ENCODE measurements around the gene SLC35G6.
"Not testable (repeated sequence)": the region's sequence is repeated elsewhere in the genome, so short reads cannot be mapped to it uniquely, and the experiment has no call there.

SLC35G6 gene

DNA sequence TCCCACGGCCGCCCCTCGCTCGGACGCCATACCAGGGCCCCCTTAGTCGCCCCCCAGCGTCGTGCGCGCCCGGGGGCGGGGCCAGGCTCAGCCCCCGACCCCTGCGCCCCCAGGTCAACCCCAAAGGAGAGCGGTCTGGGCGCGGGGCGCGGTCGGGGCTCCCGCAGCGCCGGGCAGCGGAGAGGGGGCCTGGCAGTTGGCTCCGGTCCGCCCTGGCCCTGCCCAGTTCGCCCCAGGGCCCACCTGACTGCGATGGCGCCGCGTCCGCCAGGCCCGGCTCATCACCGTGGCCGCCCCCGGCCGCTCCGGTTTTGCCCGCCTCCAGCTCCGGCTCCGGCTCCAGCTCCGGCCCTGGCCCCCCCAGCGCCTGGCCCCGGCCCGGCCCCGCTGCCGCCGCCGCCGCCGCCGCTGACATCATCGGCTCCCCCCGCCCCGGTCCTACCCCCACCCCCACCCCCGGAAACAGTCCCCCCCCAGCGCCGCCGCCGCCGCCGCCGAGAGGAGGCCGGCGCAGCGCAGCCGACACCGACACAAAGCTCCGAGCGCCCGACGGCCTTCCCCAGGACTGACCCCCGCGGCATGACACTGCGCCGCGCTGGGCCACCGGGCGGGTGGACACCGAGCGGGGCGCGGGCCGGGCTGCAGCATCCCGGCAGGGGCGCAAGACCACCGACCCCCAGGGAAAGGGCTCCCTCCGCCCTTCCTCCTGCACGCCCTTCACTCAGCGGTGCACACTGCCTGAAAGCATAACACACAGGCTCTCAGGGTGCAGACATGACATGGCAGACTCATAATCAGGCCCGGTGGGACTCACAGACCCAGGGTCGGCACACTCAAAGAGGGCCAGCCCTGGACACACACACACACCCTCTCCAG is 1.8 kb upstream of the SLC35G6 start, which contains the start of gene ZBTB4:
ZBTB4 (minus strand) TSS at position 419 of the 876 bp plus-strand sequence. CDS start 12,830 bp downstream, outside the sequence.
- DNase-seq: peak; percentile 50

DNA sequence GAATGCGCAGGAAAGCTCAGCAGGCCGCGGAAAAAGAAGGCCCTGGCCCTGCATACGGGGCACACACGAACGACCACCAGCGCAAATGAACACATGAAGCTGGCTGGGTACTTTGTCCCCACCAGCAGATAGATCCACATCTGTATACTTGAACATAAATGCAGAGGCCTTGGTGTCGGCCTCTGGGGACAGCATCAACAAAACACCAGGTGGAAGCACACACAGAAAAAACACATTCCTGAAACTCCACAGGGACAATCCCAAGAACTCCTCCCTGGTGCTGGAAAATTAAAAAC is 1.2 kb upstream of the SLC35G6 start:
- no peak for DNase-seq

DNA sequence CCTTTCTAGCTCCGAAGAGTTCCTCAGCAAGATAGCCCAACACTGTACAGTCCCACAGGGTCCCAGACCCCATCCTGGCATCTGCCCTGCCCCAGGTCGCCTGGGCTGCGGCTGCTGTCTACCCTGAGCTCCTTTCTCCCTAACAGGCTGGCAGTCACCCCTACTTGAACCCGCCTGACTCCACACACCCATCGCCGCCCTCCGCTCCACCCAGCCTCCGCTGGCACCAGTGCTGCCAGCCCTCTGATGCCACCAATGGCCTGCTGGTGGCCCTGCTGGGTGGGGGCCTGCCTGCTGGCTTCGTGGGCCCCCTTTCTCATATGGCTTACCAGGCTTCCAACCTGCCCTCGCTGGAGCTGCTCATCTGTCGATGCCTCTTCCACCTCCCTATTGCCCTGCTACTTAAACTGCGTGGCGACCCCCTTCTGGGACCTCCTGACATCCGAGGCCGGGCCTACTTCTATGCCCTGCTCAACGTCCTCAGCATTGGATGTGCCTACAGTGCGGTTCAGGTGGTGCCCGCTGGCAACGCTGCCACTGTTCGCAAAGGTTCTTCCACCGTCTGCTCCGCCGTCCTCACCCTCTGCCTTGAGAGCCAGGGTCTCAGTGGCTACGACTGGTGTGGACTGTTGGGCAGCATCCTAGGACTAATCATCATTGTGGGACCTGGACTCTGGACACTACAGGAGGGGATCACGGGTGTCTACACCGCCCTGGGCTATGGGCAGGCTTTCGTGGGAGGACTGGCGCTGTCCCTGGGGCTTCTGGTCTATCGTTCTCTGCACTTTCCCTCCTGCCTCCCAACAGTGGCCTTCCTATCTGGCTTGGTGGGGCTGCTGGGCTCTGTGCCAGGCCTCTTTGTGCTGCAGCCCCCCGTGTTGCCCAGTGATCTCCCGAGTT is 846 bp downstream of the SLC35G6 start:
- not testable (repeated sequence) for DNase-seq

DNA sequence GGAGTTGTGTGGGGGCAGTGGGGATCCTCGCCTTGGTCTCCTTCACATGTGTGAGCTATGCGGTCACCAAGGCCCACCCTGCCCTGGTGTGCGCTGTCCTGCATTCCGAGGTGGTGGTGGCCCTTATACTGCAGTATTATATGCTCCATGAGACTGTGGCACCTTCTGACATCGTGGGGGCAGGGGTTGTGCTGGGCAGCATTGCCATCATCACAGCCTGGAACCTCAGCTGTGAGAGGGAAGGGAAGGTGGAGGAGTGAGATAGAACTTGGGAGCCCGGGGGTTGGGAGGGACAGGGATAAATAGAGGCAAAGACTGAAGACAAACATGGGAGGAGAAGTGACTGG is 1.5 kb downstream of the SLC35G6 start:
- not testable (repeated sequence) for DNase-seq

DNA sequence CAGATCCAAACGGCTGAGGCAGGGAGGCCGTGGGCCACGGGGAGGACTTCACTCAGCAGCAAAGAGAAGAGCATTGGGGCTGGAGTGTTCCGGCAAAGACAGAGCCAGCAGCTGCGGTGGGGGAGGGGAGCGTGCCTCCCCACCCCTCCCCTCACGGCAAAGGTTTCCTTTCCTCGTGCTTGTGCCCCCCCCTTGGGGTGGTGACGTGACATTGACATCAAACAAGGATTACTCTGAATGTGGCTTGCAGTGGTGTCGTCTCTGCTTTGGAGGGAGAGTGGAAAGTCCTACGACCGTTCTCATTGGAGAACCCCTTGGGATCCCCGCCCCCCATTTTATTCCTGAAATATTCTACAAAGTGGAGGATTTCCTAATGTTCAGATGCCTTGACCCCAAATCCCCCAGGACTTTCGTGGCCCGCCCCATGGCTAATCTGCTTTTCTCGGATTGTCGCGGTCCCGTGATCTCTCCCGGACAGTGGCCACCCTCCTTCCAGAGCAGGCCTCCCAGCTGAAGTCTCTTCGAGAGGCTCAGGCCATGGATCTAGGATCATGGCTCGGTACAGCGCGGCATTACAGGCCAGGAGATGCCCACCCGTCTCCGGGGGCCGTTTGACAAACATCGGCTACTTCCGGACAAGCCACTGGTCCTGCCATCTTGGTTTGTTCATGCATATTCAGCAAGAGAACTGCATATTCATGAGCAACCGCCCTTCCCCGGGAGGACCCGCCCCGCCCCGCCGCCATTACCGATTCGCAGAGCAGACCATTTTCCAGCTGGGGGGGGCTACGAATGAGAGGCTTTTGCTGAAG is 2.2 kb downstream of the SLC35G6 start:
- peak; percentile 92 for DNase-seq

DNA sequence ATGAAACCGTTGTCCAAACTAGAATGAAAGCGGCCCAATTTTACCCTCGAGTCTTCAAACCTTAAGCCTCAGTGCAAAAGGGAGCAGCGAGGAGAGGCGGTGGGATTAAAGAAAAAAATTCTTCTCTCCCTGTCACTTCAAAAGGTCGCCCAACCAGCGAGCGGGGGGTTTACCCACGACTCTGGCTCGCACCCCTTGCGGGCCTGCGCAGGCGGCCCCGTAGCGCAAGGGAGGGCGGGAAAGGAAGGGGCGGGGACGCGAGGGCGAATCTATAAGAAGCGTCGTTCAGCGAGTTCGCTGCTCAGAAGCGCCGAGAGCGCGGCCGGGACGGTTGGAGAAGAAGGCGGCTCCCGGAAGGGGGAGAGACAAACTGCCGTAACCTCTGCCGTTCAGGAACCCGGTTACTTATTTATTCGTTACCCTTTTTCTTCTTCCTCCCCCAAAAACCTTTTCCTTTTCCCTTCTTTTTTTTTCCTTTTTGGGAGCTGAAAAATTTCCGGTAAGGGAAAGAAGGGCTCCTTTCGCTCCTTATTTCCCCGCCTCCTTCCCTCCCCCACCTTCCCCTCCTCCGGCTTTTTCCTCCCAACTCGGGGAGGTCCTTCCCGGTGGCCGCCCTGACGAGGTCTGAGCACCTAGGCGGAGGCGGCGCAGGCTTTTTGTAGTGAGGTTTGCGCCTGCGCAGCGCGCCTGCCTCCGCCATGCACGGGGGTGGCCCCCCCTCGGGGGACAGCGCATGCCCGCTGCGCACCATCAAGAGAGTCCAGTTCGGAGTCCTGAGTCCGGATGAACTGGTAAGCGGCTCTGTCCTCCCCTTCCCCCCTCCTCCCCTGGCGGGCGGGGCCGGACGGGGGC is 3.0 kb downstream of the SLC35G6 start, which contains the start of gene POLR2A:
POLR2A (plus strand) TSS at position 300 of the 852 bp plus-strand sequence.
- peak; percentile 98 for DNase-seq

DNA sequence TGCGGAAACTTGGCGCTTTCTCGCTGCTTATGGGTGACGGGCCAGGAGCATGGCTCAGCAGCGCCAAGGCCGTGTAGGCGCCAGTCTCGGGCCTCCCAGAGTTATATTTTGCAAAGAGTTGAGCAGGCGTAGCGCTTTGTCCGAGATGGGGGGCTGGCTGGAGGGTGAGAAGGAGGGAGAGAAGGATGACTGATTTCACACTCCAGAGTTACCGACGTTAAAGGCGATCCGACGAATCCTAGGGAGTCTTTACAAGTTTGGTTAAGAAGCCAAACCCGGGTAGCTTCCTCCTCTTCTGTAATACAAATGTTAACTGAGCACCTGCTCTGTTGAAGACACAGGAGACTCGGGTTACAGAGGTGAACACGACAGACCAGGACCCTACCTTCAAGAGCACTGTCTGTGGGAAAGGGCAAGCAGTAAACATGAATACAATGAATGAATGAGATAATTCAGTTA is 3.7 kb downstream of the SLC35G6 start:
- no peak for DNase-seq

DNA sequence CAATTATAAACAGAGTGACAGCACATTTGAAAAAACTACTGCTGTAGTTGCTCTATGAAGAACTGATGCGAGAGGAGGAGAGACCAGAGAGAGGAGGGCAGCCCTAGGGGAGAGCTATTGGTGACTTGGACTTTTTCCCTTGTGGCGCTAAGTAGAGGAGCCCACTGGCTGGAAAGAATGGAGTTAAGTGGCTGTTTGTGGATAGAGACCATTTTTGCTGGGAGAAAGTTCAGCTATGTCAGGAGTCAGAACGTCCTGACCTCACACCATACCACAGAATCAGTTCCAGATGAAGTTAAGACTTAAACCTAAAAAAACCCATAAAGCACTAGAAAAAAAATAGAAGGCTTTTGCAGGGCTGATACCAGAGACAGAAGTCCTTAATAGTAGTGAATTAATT is 4.9 kb downstream of the SLC35G6 start:
- no peak for DNase-seq

DNA sequence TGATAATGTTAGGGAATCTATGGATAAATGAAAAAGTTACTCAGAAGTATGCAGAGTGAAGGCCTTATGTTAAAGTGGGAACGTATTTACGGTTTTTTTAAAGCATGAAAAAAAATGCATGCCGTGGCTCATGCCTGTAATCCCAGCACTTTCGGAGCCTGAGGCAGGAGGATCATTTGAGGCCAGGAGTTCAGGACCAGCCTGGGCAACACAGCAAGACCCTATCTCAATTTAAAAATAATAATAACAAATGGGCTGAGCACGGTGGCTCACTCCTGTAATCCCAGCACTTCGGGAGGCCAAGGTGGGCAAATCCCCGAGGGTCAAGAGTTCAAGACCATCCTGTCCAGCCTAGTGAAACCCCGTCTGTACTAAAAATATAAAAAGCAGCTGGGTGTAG is 8.9 kb downstream of the SLC35G6 start:
- DNase-seq: no peak

DNA sequence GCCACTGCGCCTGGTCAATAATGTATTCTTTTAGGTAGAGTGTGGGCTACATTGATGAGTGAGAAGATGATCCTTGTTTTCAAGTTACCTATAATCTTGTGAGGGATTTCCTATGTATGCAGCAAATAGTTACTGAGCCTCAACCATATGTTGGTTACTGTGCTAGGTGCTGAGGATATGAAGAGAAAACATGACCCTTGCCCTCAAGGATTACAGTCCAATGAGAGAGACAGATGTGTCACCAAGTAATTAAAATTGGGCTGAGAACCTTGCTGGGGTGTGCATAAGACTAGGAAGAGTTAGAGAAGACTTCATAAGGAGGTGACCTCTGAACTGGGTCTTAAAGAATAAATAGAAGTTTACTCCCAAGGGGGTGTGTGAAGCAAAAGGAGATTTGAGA is 10.3 kb downstream of the SLC35G6 start:
- DNase-seq: no peak

DNA sequence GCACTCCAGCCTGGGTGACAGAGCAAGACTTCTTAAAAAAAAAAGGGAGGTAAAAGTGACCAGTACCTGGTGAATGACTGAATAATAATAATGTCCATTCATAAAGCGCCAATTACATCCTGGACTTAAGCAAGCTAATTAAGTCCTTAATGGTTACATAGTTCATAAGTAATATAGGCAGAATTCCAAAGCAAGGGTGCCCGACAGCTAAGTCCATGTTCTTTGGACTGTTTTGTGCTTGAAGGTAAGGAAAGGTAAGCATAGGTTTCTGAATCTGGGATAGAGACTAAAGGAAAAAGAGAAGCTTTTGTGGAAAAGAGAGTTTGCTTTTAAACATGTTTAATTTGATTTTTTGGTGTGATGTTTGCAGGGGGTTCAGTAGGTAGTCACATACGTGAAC is 12.7 kb downstream of the SLC35G6 start:
- no peak for DNase-seq

DNA sequence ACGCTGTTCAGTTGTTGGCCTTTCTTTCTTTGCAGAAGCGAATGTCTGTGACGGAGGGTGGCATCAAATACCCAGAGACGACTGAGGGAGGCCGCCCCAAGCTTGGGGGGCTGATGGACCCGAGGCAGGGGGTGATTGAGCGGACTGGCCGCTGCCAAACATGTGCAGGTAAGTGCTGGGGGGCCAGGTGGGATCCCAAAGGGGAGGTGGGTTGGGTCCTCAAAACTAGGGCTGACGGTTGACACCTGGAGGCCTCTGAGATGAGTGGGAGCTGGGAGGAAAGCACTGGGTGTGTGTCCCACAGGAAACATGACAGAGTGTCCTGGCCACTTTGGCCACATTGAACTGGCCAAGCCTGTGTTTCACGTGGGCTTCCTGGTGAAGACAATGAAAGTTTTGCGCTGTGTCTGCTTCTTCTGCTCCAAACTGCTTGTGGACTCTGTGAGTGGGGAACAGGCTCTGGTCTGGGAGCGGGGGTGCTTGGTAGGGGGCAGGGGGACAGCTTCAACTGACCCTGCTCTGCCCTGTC is 14.7 kb downstream of the SLC35G6 start:
- DNase-seq: no peak

DNA sequence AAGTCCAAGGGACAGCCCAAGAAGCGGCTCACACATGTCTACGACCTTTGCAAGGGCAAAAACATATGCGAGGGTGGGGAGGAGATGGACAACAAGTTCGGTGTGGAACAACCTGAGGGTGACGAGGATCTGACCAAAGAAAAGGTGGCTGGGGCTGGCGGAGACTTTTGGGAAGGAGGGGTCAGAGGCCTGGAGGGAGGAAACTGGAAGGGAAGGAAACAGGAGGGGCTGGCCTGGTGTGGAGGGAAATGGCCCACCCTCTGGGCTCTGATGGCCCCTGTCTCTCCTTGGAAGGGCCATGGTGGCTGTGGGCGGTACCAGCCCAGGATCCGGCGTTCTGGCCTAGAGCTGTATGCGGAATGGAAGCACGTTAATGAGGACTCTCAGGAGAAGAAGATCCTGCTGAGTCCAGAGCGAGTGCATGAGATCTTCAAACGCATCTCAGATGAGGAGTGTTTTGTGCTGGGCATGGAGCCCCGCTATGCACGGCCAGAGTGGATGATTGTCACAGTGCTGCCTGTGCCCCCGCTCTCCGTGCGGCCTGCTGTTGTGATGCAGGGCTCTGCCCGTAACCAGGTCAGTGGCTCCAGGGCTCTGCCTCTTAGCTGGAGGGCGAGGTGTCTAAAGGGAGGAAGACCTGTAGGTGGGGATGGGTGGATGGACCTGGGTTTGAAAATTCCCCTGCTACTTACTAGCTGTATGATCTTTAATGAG is 15.4 kb downstream of the SLC35G6 start:
- no peak for DNase-seq

DNA sequence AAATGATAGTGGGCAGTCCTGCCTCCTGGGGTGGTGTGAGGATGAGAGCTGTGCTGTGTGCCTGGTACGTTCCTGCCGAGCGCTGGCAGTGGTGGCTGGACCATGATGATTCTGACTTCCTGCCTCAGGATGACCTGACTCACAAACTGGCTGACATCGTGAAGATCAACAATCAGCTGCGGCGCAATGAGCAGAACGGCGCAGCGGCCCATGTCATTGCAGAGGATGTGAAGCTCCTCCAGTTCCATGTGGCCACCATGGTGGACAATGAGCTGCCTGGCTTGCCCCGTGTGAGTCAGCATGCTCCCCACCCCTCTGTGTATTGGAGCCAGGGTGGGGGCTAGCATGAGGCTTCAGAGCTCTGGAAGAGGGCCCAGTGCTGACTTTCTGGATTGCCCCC is 16.0 kb downstream of the SLC35G6 start:
- no peak for DNase-seq

DNA sequence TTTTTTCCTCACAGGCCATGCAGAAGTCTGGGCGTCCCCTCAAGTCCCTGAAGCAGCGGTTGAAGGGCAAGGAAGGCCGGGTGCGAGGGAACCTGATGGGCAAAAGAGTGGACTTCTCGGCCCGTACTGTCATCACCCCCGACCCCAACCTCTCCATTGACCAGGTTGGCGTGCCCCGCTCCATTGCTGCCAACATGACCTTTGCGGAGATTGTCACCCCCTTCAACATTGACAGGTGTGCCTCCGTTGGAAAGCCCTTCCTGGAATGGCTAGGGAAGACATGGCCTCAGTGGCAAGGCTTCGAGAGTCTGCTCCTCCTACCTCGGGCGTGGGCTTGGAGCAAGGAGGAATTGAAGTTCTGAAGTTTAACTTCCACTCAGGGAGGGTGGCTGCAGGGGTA is 16.4 kb downstream of the SLC35G6 start:
- DNase-seq: no peak

DNA sequence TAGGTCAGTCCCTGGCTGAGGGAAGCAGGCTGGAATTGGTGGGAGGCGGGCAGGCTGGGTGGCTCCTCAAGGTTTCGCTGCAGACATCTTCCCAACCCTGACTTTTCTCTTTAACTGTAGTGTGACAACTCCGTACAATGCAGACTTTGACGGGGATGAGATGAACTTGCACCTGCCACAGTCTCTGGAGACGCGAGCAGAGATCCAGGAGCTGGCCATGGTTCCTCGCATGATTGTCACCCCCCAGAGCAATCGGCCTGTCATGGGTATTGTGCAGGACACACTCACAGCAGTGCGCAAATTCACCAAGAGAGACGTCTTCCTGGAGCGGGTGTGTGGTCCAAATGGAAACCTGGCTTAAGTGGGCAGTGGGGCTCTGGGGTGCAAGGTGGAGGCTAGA is 17.9 kb downstream of the SLC35G6 start:
- no peak for DNase-seq

DNA sequence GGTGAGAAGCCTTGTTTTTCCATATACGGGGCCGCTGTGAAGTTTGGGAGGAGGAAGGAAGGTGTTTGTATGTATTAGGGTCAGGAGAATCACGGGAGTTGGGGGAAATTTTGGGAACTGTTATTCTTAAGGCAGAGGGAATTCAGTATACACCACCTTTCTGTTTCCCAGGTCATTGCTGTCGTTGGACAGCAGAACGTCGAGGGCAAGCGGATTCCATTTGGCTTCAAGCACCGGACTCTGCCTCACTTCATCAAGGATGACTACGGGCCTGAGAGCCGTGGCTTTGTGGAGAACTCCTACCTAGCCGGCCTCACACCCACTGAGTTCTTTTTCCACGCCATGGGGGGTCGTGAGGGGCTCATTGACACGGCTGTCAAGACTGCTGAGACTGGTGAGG is 20.5 kb downstream of the SLC35G6 start:
- no peak for DNase-seq

DNA sequence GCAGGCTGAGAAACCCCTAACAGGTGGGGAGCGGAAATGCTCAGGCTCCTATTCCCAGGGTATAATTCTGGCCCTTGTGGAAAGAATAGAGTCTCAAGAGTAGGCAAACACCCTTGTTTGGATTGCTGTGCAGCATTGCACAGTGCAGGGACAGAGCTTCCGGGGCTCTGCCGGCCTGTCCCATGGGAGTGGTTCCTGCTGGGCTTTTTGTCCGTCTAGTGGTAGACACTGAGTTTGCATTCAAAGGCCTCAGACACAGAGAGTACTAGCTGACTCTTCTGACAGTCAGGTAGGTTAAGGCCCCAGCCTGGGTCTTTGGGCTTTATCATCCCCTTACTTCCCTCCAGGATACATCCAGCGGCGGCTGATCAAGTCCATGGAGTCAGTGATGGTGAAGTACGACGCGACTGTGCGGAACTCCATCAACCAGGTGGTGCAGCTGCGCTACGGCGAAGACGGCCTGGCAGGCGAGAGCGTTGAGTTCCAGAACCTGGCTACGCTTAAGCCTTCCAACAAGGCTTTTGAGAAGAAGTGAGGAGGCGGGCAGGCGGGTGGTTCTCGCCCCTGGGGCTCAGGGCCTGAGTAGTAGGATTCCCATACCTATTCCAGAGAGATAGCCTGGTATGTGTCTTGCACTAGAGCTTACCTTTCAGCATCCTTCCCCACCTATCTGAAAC is 21.1 kb downstream of the SLC35G6 start:
- DNase-seq: no peak

DNA sequence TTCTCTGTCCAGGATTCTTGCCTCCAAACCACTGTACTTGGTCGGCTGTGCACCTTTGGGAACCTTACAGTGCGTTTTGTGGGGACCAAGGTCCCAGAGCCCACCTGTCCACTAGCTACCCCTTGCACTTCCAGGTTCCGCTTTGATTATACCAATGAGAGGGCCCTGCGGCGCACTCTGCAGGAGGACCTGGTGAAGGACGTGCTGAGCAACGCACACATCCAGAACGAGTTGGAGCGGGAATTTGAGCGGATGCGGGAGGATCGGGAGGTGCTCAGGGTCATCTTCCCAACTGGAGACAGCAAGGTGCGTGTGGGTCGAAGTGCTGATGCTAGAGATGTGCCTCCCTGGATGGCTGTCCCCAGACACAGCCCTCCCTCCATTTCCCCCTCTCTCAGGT is 21.7 kb downstream of the SLC35G6 start:
- no peak for DNase-seq

DNA sequence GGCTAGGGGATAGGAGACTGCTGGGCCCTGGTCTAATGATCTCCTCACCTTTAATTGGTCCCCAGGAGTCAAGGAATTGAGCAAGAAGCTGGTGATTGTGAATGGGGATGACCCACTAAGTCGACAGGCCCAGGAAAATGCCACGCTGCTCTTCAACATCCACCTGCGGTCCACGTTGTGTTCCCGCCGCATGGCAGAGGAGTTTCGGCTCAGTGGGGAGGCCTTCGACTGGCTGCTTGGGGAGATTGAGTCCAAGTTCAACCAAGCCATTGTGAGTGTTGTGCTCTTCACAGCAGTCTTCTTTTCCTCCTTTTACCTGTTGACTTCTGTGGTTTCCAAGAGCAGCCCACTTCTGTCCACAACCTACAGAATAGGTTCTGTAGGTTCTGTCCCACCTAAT is 22.3 kb downstream of the SLC35G6 start:
- no peak for DNase-seq

DNA sequence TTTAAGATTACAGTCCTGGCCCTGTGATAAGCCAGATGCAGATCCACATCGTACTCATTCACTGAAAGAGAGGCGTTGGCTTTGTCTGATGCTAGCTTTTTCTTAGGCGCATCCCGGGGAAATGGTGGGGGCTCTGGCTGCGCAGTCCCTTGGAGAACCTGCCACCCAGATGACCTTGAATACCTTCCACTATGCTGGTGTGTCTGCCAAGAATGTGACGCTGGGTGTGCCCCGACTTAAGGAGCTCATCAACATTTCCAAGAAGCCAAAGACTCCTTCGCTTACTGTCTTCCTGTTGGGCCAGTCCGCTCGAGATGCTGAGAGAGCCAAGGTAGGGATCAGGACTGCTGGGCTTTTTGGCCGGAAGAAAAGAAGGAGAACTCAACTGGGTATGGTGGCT is 26.9 kb downstream of the SLC35G6 start:
- DNase-seq: no peak

Measured in activated T-cell treated with anti-CD3 and anti-CD28 coated beads for 4 hours (primary cell).